Measurements from ENCODE around the gene RNF113B.

RNF113B gene

GRCh38 chr13:98208606-98209005 lies 31.5 kb upstream of the RNF113B start:
- Histone ChIP-seq H3K4me1 (ENCODE audit: insufficient read depth, low read length, severe bottlenecking) (no peaks in the 10 kb centered on the region), H3K36me3 (ENCODE audit: insufficient read depth, low read length) (no peaks in the 10 kb centered on the region), H3K9me3 (ENCODE audit: low read length) (no peaks in the 10 kb centered on the region), H3K27me3 (ENCODE audit: insufficient read depth, low read length) (peaks cover 4% of the 10 kb centered on the region; the same call in 1 of the 2 replicates), H3K4me2 (ENCODE audit: low read length) (no peak overlapping the region), H3F3A (ENCODE audit: insufficient read depth, low read length) (no peaks in the 10 kb centered on the region), H2AFZ (ENCODE audit: low read length) (no peak overlapping the region), H4K20me1 (ENCODE audit: insufficient read depth, low read length) (no peaks in the 10 kb centered on the region), H3K4me3 (ENCODE audit: low read depth, low read length, poor library complexity, severe bottlenecking) (no peak overlapping the region), H3K9me2 (ENCODE audit: low read depth, low read length) (no peaks in the 10 kb centered on the region), H3K9ac (ENCODE audit: low read length) (no peak overlapping the region), H3K79me2 (ENCODE audit: insufficient read depth, low read length) (no peaks in the 10 kb centered on the region), H3K27ac (ENCODE audit: low read depth, low read length, poor library complexity, severe bottlenecking) (no peak overlapping the region)
- no peak for TF ChIP-seq EZH2 (IDR thresholded peaks at IDR 0.05; ENCODE audit: borderline replicate concordance, low read length)
- TF ChIP-seq, protein P1, sequence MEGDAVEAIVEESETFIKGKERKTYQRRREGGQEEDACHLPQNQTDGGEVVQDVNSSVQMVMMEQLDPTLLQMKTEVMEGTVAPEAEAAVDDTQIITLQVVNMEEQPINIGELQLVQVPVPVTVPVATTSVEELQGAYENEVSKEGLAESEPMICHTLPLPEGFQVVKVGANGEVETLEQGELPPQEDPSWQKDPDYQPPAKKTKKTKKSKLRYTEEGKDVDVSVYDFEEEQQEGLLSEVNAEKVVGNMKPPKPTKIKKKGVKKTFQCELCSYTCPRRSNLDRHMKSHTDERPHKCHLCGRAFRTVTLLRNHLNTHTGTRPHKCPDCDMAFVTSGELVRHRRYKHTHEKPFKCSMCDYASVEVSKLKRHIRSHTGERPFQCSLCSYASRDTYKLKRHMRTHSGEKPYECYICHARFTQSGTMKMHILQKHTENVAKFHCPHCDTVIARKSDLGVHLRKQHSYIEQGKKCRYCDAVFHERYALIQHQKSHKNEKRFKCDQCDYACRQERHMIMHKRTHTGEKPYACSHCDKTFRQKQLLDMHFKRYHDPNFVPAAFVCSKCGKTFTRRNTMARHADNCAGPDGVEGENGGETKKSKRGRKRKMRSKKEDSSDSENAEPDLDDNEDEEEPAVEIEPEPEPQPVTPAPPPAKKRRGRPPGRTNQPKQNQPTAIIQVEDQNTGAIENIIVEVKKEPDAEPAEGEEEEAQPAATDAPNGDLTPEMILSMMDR (IDR thresholded peaks at IDR 0.05; ENCODE audit: low read length): no peak

DNA sequence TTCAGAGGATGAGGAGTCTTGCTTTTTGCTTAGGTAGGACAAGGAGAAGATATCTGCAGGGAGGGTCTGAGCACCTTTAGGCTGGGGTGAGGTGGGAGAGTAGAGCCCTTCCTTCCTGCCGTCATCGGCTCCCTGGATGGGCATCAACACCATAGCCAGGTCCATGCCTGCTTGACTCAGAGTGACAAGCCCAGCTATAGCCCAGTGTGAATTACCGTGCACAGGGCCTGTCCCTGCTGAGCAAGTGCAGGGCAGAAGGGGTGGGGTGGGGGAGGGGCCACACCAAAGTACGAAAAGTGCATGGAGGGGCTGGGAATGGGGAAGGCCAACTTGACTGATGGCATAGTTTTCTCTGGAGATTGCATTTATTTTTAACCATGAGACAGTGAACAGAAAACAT lies 30.3 kb upstream of the RNF113B start:
- Histone ChIP-seq H3K9me3 (ENCODE audit: low read length) (no peaks in the 10 kb centered on the region), H3K4me2 (ENCODE audit: low read length) (no peak overlapping the region), H2AFZ (ENCODE audit: low read length) (no peak overlapping the region), H3F3A (ENCODE audit: insufficient read depth, low read length) (no peaks in the 10 kb centered on the region), H4K20me1 (ENCODE audit: insufficient read depth, low read length) (no peaks in the 10 kb centered on the region), H3K27ac (ENCODE audit: low read depth, low read length, poor library complexity, severe bottlenecking) (no peak overlapping the region), H3K36me3 (ENCODE audit: insufficient read depth, low read length) (no peaks in the 10 kb centered on the region), H3K4me3 (ENCODE audit: low read depth, low read length, poor library complexity, severe bottlenecking) (no peak overlapping the region), H3K27me3 (ENCODE audit: insufficient read depth, low read length) (no peaks in the 10 kb centered on the region), H3K79me2 (ENCODE audit: insufficient read depth, low read length) (no peaks in the 10 kb centered on the region), H3K4me1 (ENCODE audit: insufficient read depth, low read length, severe bottlenecking) (no peaks in the 10 kb centered on the region), H3K9me2 (ENCODE audit: low read depth, low read length) (no peaks in the 10 kb centered on the region), H3K9ac (ENCODE audit: low read length) (no peak overlapping the region)
- TF ChIP-seq, protein P1 (IDR thresholded peaks at IDR 0.05; ENCODE audit: low read length): no peak
- no peak for TF ChIP-seq EZH2 (IDR thresholded peaks at IDR 0.05; ENCODE audit: borderline replicate concordance, low read length)

GRCh38 chr13:98206946-98207345 lies 29.9 kb upstream of the RNF113B start:
- Histone ChIP-seq H3K79me2 (ENCODE audit: insufficient read depth, low read length) (no peaks in the 10 kb centered on the region), H3K4me1 (ENCODE audit: insufficient read depth, low read length, severe bottlenecking) (no peaks in the 10 kb centered on the region), H3K9ac (ENCODE audit: low read length) (no peak overlapping the region), H3K4me2 (ENCODE audit: low read length) (no peak overlapping the region), H3F3A (ENCODE audit: insufficient read depth, low read length) (no peaks in the 10 kb centered on the region), H3K4me3 (ENCODE audit: low read depth, low read length, poor library complexity, severe bottlenecking) (no peak overlapping the region), H3K9me2 (ENCODE audit: low read depth, low read length) (no peaks in the 10 kb centered on the region), H3K36me3 (ENCODE audit: insufficient read depth, low read length) (no peaks in the 10 kb centered on the region), H3K9me3 (ENCODE audit: low read length) (no peaks in the 10 kb centered on the region), H2AFZ (ENCODE audit: low read length) (no peak overlapping the region), H4K20me1 (ENCODE audit: insufficient read depth, low read length) (no peaks in the 10 kb centered on the region), H3K27me3 (ENCODE audit: insufficient read depth, low read length) (no peaks in the 10 kb centered on the region), H3K27ac (ENCODE audit: low read depth, low read length, poor library complexity, severe bottlenecking) (no peak overlapping the region)
- no peak for TF ChIP-seq EZH2 (IDR thresholded peaks at IDR 0.05; ENCODE audit: borderline replicate concordance, low read length)
- TF ChIP-seq, protein P1 (IDR thresholded peaks at IDR 0.05; ENCODE audit: low read length): no peak
